HepG2 (cell line): ENCODE measurements around the gene ANKRD27. TPM values are rescaled to one million over a fixed set of nuclear protein-coding genes. Genes with fewer than 3 reads are reported as not detected.
A peak's percentile ranks its signal among the peaks of the same experiment; 100 is the strongest.

Experiments
- BRD4 ChIP-seq: sonication (generic); formaldehyde crosslinking; IDR thresholded peaks from 2 replicates; pipeline ENCODE4 v1.4.0; 2020; ENCODE audit warnings: missing genetic modification reagents
- CENPT ChIP-seq: sonication (generic); formaldehyde crosslinking; IDR thresholded peaks from 2 replicates; pipeline ENCODE4 v1.8.0; 2022; ENCODE audit warnings: low read depth, mild to moderate bottlenecking, moderate library complexity, missing genetic modification reagents
- LBX2 ChIP-seq: sonication (generic); formaldehyde crosslinking; IDR thresholded peaks from 2 replicates; pipeline ENCODE4 v1.5.0; 2020; ENCODE audit warnings: missing genetic modification reagents, mild to moderate bottlenecking, borderline replicate concordance
- MXI1 ChIP-seq: IDR thresholded peaks from 3 replicates; pipeline ENCODE4 v1.6.1; 2012; ENCODE audit warnings: low read depth, low read length, inconsistent platforms, borderline replicate concordance
- NFKB2 ChIP-seq: sonication (generic); formaldehyde crosslinking; IDR thresholded peaks from 2 replicates; pipeline ENCODE4 v1.4.0; 2020; ENCODE audit warnings: missing genetic modification reagents, borderline replicate concordance
- PRDM15 ChIP-seq: sonication (generic); formaldehyde crosslinking; IDR thresholded peaks from 2 replicates; pipeline ENCODE4 v1.4.0; 2020; ENCODE audit warnings: missing genetic modification reagents
- TCF7 ChIP-seq: sonication (generic); IDR thresholded peaks from 2 replicates; pipeline ENCODE4 v1.6.1; 2016; ENCODE audit warnings: antibody characterized with exemption, low read depth
- TMF1 ChIP-seq: sonication (generic); formaldehyde crosslinking; IDR thresholded peaks from 2 replicates; pipeline ENCODE4 v1.8.1; 2022; ENCODE audit warnings: low read depth, missing genetic modification reagents
- YEATS4 ChIP-seq: sonication (generic); formaldehyde crosslinking; IDR thresholded peaks from 2 replicates; pipeline ENCODE4 v1.4.0; 2020; ENCODE audit warnings: missing genetic modification reagents, borderline replicate concordance
- ZBTB38 ChIP-seq: sonication (generic); formaldehyde crosslinking; IDR thresholded peaks from 2 replicates; pipeline ENCODE4 v1.5.1; 2020; ENCODE audit warnings: mild to moderate bottlenecking, missing genetic modification reagents
- ZNF263 ChIP-seq: sonication (generic); formaldehyde crosslinking; IDR thresholded peaks from 2 replicates; pipeline ENCODE4 v1.4.0; 2020; ENCODE audit warnings: missing genetic modification reagents
- ZNF431 ChIP-seq: sonication (generic); formaldehyde crosslinking; IDR thresholded peaks from 2 replicates; pipeline ENCODE4 v1.9.0; 2022; ENCODE audit warnings: missing genetic modification reagents, low read depth, mild to moderate bottlenecking, borderline replicate concordance
- ZNF776 ChIP-seq: sonication (generic); formaldehyde crosslinking; IDR thresholded peaks from 2 replicates; pipeline ENCODE4 v1.4.0; 2020; ENCODE audit warnings: mild to moderate bottlenecking, missing genetic modification reagents
- ZNF83 ChIP-seq: sonication (generic); formaldehyde crosslinking; IDR thresholded peaks from 2 replicates; pipeline ENCODE4 v1.4.0; 2020; ENCODE audit warnings: missing genetic modification reagents, mild to moderate bottlenecking, borderline replicate concordance
- ZSCAN21 ChIP-seq: sonication (generic); formaldehyde crosslinking; IDR thresholded peaks from 2 replicates; pipeline ENCODE4 v1.8.0; 2022; ENCODE audit warnings: mild to moderate bottlenecking, missing genetic modification reagents, moderate library complexity, borderline replicate concordance
- polyA plus RNA-seq, 8 experiments: library from polyadenylated mRNA; depleted of rRNA in 3 of 8; stranded (reverse) in 7 of 8; unstranded in 1 of 8; fragments of >200 nt; fragmentation: Illumina TruSeq in 4 of 8; extraction: Trizol in 4 of 8; gene quantifications; 2 replicates each; pipeline versions ENCODE4 v1.2.1 to v1.2.3, GENCODE V29; 2011 to 2016; ENCODE audit warnings: low read depth in 4 of 8, missing spikeins in 1 of 8, mixed read lengths in 1 of 8; ENCODE audit not compliant: insufficient read depth in 1 of 8
- total RNA-seq, 5 experiments: library from RNA; depleted of rRNA; stranded (reverse); fragments of >200 nt; fragmentation: Illumina TruSeq; extraction: Trizol; gene quantifications; 2 replicates each; pipeline ENCODE4 v1.2.3, GENCODE V29; 2016; ENCODE audit warnings: low read depth in 1 of 5
- TF ChIP-seq, protein P1 (sequence below): IDR thresholded peaks from 2 replicates; pipeline ENCODE4 v1.6.1; 2016; ENCODE audit warnings: missing compliant biosample characterization, missing genetic modification reagents, borderline replicate concordance
- TF ChIP-seq, protein P2 (sequence below): IDR thresholded peaks from 2 replicates; pipeline ENCODE4 v1.6.1; 2016; ENCODE audit warnings: low read depth, missing genetic modification reagents, missing compliant biosample characterization

The ANKRD27 gene
- total and polyA plus RNA-seq, 2 of the 13 experiments (the other 11 are each of a cell fraction or from before 2014, with no cell fraction given): 22.2 to 23.7 TPM

DNA sequence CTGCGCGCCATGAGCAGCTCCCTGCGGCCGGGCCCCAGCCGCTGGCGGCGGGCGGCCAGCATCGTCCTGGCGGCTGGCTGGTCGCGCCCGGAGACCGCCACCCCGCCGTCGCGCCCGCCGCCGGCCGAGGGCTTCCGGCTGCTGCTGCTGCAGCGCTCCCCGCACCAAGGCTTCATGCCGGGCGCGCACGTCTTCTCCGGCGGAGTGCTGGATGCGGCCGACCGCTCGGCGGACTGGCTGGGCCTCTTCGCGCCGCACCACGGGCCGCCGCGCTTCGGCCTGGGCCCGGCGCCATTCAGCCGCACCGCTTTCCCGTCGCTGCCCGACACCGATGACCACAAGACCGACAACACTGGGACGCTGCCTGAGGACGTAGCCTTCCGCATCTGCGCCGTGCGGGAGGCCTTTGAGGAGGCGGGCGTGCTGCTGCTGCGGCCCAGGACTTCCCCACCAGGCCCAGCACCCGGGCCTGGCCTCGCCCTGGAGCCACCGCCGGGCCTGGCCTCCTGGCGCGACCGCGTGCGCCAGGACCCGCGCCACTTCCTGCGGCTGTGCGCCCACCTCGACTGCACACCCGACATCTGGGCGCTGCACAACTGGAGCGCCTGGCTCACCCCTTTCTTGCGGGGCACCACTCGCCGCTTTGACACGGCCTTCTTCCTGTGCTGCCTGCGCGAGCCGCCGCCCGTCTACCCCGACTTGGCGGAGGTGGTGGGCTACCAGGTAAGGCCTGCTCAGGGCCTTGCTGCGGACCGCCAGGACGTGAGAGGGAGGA is 17.2 kb upstream of the ANKRD27 start (continued):
- TF ChIP-seq ZSCAN21 (peak; percentile 69; the same call in 1 of the 2 replicates), ZNF263 (CRISPR knock-in tag) (no peak; the same call in 1 of the 2 replicates), PRDM15 (CRISPR knock-in tag) (0 out of 2 replicates have a peak, but pooled peaks have one; percentile 28), CENPT (CRISPR knock-in tag) (peak; percentile 84; the same call in 1 of the 2 replicates), NFKB2 (CRISPR knock-in tag) (0 out of 2 replicates have a peak, but pooled peaks have one; percentile 6), TCF7 (no peak), YEATS4 (CRISPR knock-in tag) (peak; percentile 52; the same call in 1 of the 2 replicates), BRD4 (CRISPR knock-in tag) (peak; percentile 70), ZBTB38 (CRISPR knock-in tag) (peak; percentile 98), ZNF776 (CRISPR knock-in tag) (peak; percentile 67; the same call in 1 of the 2 replicates), ZNF431 (CRISPR knock-in tag) (peak; percentile 16; the same call in 1 of the 2 replicates), TMF1 (peak; percentile 86), LBX2 (0 out of 2 replicates have a peak, but pooled peaks have one; percentile 74), MXI1 (no peak), ZNF83 (CRISPR knock-in tag) (peak; percentile 23; the same call in 1 of the 2 replicates)
- TF ChIP-seq, protein P1, sequence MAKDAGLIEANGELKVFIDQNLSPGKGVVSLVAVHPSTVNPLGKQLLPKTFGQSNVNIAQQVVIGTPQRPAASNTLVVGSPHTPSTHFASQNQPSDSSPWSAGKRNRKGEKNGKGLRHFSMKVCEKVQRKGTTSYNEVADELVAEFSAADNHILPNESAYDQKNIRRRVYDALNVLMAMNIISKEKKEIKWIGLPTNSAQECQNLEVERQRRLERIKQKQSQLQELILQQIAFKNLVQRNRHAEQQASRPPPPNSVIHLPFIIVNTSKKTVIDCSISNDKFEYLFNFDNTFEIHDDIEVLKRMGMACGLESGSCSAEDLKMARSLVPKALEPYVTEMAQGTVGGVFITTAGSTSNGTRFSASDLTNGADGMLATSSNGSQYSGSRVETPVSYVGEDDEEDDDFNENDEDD (CRISPR knock-in tag): peak; percentile 70
- TF ChIP-seq, protein P2, sequence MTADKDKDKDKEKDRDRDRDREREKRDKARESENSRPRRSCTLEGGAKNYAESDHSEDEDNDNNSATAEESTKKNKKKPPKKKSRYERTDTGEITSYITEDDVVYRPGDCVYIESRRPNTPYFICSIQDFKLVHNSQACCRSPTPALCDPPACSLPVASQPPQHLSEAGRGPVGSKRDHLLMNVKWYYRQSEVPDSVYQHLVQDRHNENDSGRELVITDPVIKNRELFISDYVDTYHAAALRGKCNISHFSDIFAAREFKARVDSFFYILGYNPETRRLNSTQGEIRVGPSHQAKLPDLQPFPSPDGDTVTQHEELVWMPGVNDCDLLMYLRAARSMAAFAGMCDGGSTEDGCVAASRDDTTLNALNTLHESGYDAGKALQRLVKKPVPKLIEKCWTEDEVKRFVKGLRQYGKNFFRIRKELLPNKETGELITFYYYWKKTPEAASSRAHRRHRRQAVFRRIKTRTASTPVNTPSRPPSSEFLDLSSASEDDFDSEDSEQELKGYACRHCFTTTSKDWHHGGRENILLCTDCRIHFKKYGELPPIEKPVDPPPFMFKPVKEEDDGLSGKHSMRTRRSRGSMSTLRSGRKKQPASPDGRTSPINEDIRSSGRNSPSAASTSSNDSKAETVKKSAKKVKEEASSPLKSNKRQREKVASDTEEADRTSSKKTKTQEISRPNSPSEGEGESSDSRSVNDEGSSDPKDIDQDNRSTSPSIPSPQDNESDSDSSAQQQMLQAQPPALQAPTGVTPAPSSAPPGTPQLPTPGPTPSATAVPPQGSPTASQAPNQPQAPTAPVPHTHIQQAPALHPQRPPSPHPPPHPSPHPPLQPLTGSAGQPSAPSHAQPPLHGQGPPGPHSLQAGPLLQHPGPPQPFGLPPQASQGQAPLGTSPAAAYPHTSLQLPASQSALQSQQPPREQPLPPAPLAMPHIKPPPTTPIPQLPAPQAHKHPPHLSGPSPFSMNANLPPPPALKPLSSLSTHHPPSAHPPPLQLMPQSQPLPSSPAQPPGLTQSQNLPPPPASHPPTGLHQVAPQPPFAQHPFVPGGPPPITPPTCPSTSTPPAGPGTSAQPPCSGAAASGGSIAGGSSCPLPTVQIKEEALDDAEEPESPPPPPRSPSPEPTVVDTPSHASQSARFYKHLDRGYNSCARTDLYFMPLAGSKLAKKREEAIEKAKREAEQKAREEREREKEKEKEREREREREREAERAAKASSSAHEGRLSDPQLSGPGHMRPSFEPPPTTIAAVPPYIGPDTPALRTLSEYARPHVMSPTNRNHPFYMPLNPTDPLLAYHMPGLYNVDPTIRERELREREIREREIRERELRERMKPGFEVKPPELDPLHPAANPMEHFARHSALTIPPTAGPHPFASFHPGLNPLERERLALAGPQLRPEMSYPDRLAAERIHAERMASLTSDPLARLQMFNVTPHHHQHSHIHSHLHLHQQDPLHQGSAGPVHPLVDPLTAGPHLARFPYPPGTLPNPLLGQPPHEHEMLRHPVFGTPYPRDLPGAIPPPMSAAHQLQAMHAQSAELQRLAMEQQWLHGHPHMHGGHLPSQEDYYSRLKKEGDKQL: no peak
